PC-3 (cell line): ENCODE measurements around the gene HS3ST2.
"Not testable (repeated sequence)": the region's sequence is repeated elsewhere in the genome, so short reads cannot be mapped to it uniquely, and the experiment has no call there.

ENCODE experiments used
- CTCF ChIP-seq: fragments of 300-600 bp; sonication (generic); conservative IDR thresholded peaks from 2 replicates; pipeline ENCODE4 v1.5.1; 2017; ENCODE audit warnings: antibody characterized with exemption, low read depth, mild to moderate bottlenecking, low read length
- EZH2 ChIP-seq: fragments of 300-600 bp; sonication (generic); IDR thresholded peaks from one replicate; pipeline ENCODE4 v1.6.1; 2017; ENCODE audit warnings: antibody characterized with exemption, mild to moderate bottlenecking, low read length; ENCODE audit not compliant: unreplicated experiment
- EZH2phosphoT487 ChIP-seq: fragments of 300-600 bp; sonication (generic); IDR thresholded peaks from 2 replicates; pipeline ENCODE4 v1.6.1; 2018; ENCODE audit warnings: mild to moderate bottlenecking, antibody characterized with exemption, low read length, borderline replicate concordance

GRCh38 chr16:22939744-22940363 lies 125.9 kb downstream of the HS3ST2 start:
- not testable (repeated sequence) for TF ChIP-seq EZH2, CTCF, EZH2phosphoT487
